Measurements from ENCODE around the gene ILKAP. TPM values are rescaled to one million over a fixed set of nuclear protein-coding genes. Genes with fewer than 3 reads are reported as not detected.

The ILKAP gene
- total RNA-seq, 1 experiment from 2014 or later: 44.3 TPM

GRCh38 chr2:238125127-238125885 lies 78.2 kb downstream of the ILKAP start:
- DNase-seq (ENCODE audit: low read depth): no peak

GRCh38 chr2:238124488-238125126 lies 78.9 kb downstream of the ILKAP start:
- no peak for DNase-seq (ENCODE audit: low read depth)

- DNase-seq (ENCODE audit: low read depth): no peak
These were observed 79.5 kb downstream of the ILKAP start for GRCh38 chr2:238123991-238124470.

- DNase-seq (ENCODE audit: low read depth): no peak
These were observed 80.1 kb downstream of the ILKAP start for GRCh38 chr2:238123218-238123971.

- no peak for DNase-seq (ENCODE audit: low read depth)
These were observed 80.9 kb downstream of the ILKAP start for GRCh38 chr2:238122287-238123217.

GRCh38 chr2:238121511-238122286 lies 81.8 kb downstream of the ILKAP start:
- DNase-seq (ENCODE audit: low read depth): no peak

GRCh38 chr2:238120463-238121298 lies 82.8 kb downstream of the ILKAP start:
- no peak for DNase-seq (ENCODE audit: low read depth)

Other genes with a start within 250 kb of the ILKAP start
- gene UBE2F, start 236.7 kb downstream of the ILKAP start, total RNA-seq (2014; rRNA removed; shearing (Covaris generic)): 71.4 and 77.4 TPM in 2 replicates
- gene SCLY, start 142.7 kb downstream of the ILKAP start, total RNA-seq (2014; rRNA removed; shearing (Covaris generic)): 49.4 and 51.2 TPM in 2 replicates
- gene ESPNL, start 103.4 kb downstream of the ILKAP start, total RNA-seq (2014; rRNA removed; shearing (Covaris generic)): 0.27 and 0.85 TPM in 2 replicates
- not detected in 2 replicates for gene KLHL30, start 65.0 kb downstream of the ILKAP start, total RNA-seq (2014; rRNA removed; shearing (Covaris generic))
- gene ERFE, start 44.7 kb downstream of the ILKAP start, total RNA-seq (2014; rRNA removed; shearing (Covaris generic)): 13.1 and 15.3 TPM in 2 replicates
- gene HES6, start 36.3 kb upstream of the ILKAP start, total RNA-seq (2014; rRNA removed; shearing (Covaris generic)): 16.8 and 17.0 TPM in 2 replicates
- gene PER2, start 84.9 kb upstream of the ILKAP start, total RNA-seq (2014; rRNA removed; shearing (Covaris generic)): 2.6 and 2.9 TPM in 2 replicates
- 5.2 and 7.1 TPM in 2 replicates for gene TRAF3IP1, start 116.8 kb upstream of the ILKAP start, total RNA-seq (2014; rRNA removed; shearing (Covaris generic))
- gene ASB1, start 223.2 kb upstream of the ILKAP start, total RNA-seq (2014; rRNA removed; shearing (Covaris generic)): 49.9 and 56.6 TPM in 2 replicates